ENCODE data around the gene DCAF17.
"Not testable (repeated sequence)": the region's sequence is repeated elsewhere in the genome, so short reads cannot be mapped to it uniquely, and the experiment has no call there.

DCAF17 gene

DNA sequence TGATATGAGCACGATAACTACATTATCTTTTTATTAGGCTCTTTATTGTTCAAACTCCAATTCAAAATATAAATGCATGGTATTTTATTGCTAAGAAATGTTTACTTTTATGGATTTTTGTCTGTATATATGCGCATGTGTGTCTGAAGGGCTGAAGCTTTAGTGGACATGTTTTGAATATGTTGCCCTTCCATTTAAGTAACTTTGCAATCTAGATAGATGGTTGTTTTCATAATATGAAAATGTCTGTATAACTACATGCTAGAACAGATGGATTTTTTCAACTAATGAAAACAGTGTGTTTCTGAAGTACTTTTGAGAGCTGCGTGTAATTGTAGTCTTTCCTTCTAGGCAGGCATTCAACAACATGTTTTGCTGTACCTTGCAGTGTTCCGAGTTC, 18.7 kb downstream of the DCAF17 start:
- DNase-seq (ENCODE audit: low read depth in 2 of 2, low spot score in 1 of 2) = no peak

DNA sequence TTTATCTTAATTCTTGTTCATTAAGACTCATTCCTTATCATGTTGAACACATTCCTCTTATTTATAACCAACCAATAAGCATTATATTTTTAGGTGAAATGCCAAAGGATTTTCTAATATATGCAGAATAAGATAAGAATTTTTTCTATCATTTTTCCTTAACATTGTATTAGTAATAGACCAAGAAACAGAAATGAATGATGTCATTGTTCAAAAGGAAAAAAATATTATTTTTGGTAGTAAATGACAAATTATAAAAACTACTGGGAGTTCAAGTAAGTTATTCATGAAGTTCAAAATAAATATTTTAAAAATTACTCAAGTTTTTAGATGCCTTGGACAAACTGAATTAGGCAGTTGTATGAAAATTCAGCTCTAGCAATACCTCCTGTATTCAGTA, 25.5 kb downstream of the DCAF17 start:
- no peak for DNase-seq (ENCODE audit: low read depth in 2 of 2, low spot score in 1 of 2)

- no peak for DNase-seq (ENCODE audit: low read depth in 2 of 2, low spot score in 1 of 2)
Measured at GRCh38 chr2:171460537-171460936, 26.5 kb downstream of the DCAF17 start.

GRCh38 chr2:171469176-171469575, 35.1 kb downstream of the DCAF17 start:
- no peak for DNase-seq (ENCODE audit: low read depth in 2 of 2, low spot score in 1 of 2)

- no peak for DNase-seq (ENCODE audit: low read depth in 2 of 2, low spot score in 1 of 2)
Measured at GRCh38 chr2:171470129-171470528, 36.1 kb downstream of the DCAF17 start.

GRCh38 chr2:171475979-171476378, 42.0 kb downstream of the DCAF17 start:
- DNase-seq (ENCODE audit: low read depth in 2 of 2, low spot score in 1 of 2) = no peak

DNA sequence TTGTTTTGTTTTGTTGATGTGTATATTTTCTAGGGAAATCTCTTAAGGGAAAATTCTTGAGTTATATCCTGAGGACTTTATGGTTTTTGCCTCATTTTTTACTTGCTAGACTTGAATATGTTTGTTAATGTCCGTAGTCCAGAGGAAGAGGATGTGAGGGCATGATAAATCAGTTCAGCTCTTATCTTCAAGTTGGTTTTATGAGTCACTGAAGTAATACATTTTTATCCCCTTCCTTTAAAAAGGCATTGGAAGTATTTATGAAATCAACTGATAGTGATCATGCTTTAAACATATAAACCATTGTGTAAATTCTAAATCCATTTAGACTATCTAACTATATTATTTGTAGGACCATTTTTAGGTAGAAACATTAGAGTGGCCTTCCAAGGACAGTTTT, 44.3 kb downstream of the DCAF17 start:
- DNase-seq (ENCODE audit: low read depth in 2 of 2, low spot score in 1 of 2) = no peak

GRCh38 chr2:171479154-171479814, 45.3 kb downstream of the DCAF17 start:
- DNase-seq (ENCODE audit: low read depth in 2 of 2, low spot score in 1 of 2) = no peak

DNA sequence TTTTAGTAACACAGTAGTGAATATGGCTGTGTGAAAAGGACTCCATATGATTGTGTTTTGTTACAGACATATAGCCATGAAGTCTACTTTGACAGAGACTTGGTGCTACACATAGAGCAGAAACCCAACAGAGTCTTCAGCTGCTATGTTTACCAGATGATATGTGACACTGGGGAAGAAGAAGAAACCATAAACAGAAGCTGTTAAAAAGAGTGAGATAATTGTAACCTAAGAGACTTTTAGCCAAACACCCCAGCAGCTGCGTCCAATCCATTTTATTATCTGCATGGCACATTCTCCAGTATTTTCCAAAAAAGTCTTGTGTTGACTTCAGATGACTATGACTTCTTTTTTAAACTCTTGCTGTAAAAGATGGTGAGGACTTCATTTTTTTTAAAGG, 46.9 kb downstream of the DCAF17 start:
- no peak for DNase-seq (ENCODE audit: low read depth in 2 of 2, low spot score in 1 of 2)

- no peak for DNase-seq (ENCODE audit: low read depth in 2 of 2, low spot score in 1 of 2)
Measured at GRCh38 chr2:171482308-171482707, 48.3 kb downstream of the DCAF17 start.

- no peak for DNase-seq (ENCODE audit: low read depth in 2 of 2, low spot score in 1 of 2)
Measured at GRCh38 chr2:171482877-171483276, 48.9 kb downstream of the DCAF17 start.

DNA sequence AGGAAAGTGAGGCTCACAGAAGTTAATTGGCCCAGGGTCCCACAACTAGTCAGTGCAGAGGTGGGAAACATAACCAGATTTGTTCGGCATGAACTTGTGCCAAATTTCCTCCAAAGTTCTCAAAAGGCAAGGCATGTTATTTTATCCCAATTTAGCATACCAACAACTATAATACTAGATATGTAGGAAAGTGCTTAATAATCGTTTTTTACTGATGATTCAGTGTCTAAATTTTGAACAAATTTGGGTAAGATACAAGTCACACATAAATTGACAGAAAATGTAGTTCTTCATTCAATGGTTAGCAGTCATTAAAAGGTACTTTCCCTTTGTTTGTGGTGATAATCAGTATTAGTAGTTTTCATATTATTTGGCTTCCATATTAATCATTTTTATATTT, 49.8 kb downstream of the DCAF17 start:
- no peak for DNase-seq (ENCODE audit: low read depth in 2 of 2, low spot score in 1 of 2)

- DNase-seq (ENCODE audit: low read depth in 2 of 2, low spot score in 1 of 2) = no peak
Measured at GRCh38 chr2:171485116-171485515, 51.1 kb downstream of the DCAF17 start.

- no peak for DNase-seq (ENCODE audit: low read depth in 2 of 2, low spot score in 1 of 2)
Measured at GRCh38 chr2:171487201-171487600, 53.2 kb downstream of the DCAF17 start.

- no peak for DNase-seq (ENCODE audit: low read depth in 2 of 2, low spot score in 1 of 2)
Measured at GRCh38 chr2:171487803-171488259, 53.8 kb downstream of the DCAF17 start.

GRCh38 chr2:171490577-171490976, 56.6 kb downstream of the DCAF17 start:
- DNase-seq (ENCODE audit: low read depth in 2 of 2, low spot score in 1 of 2) = no peak

DNA sequence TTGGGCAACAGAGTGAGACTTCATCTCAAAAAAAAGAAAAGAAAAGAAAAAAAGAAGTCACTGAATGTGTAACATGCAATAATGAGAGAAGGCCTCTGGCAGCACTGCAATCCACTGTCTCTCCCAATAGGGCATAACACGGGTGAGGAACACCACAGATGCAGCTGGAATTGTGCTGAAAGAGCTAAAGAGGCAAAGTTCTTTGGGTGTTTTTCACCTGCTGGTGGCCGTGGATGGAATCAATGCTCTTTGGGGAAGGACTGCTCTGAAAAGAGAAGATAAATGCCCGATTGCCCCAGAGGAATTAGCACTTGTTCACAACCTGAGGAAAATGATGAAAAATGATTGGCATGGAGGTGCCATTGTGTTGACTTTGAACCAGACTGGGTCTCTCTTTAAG, 57.3 kb downstream of the DCAF17 start:
- no peak for DNase-seq (ENCODE audit: low read depth in 2 of 2, low spot score in 1 of 2)

GRCh38 chr2:171492664-171493063, 58.6 kb downstream of the DCAF17 start:
- no peak for DNase-seq (ENCODE audit: low read depth in 2 of 2, low spot score in 1 of 2)

DNA sequence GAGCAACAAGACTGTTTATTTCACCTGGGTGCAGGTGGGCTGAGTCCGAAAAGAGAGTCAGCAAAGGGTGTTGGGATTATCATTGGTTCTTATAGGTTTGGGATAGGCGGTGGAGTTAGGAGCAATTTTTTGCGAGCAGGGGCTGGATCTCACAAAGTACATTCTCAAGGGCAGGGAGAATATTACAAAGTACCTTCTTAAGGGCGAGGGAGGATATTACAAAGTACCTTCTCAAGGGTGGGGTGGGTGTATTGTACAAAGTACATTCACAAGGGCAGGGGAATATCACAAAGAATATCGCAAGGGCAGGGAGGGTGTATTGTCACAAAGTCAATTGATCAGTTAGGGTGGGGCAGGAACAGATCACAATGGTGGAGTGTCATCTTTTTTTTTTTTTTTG, 63.6 kb downstream of the DCAF17 start:
- DNase-seq (ENCODE audit: low read depth in 2 of 2, low spot score in 1 of 2) = not testable (repeated sequence)

DNA sequence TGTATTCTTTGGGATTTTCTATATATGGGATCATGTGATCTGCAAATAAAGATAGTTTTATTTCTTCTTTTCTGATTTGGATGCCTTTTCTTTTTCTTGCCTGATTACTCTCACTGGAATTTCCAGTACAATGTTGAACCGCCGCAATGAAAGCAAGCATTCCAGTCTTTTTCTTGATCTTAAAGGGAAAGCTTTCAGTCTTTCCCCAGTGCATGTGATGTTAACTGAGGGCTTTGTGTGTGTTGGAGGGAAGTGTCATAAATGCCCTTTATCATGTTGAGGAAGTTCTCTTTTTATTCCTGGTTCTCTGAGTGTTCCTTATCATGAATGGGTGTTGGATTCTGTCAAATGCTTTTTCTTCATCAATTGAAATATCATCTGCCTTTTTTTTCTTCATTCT, 71.3 kb downstream of the DCAF17 start:
- DNase-seq (ENCODE audit: low read depth in 2 of 2, low spot score in 1 of 2) = no peak

- no peak for DNase-seq (ENCODE audit: low read depth in 2 of 2, low spot score in 1 of 2)
Measured at GRCh38 chr2:171509945-171510731, 76.1 kb downstream of the DCAF17 start.

- no peak for DNase-seq (ENCODE audit: low read depth in 2 of 2, low spot score in 1 of 2)
Measured at GRCh38 chr2:171512014-171512413, 78.0 kb downstream of the DCAF17 start.
